Pons (tissue), 1 donor: ENCODE data around the gene PRICKLE3.

Source experiments
- DNase-seq: peaks from one replicate; pipeline ENCODE4 v3.0.0-alpha.2; 2016; ENCODE audit warnings: low spot score

PRICKLE3 gene

DNA sequence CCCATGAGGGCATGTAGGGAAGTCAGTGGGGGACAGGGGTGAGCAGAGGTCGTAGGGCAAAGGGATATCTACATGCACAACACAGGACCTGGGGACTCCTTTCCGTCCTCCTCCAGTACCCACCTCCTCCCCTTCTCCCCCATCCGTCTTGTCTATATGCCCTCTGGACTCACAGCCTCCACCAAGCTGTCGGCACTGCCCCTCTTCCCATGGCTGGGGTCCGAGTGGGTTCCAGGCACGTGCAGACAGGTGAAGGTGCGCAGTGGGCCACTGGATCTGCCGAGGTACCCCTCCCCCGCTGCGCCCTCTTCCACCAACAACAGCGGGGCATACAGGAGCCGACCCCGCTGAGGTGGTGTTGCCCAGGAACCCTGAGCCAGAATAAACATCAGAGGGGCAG lies 19.3 kb upstream of the PRICKLE3 start:
- DNase-seq, result no peak

GRCh38 chrX:49204709-49205108 lies 18.5 kb upstream of the PRICKLE3 start:
- DNase-seq, result no peak

DNA sequence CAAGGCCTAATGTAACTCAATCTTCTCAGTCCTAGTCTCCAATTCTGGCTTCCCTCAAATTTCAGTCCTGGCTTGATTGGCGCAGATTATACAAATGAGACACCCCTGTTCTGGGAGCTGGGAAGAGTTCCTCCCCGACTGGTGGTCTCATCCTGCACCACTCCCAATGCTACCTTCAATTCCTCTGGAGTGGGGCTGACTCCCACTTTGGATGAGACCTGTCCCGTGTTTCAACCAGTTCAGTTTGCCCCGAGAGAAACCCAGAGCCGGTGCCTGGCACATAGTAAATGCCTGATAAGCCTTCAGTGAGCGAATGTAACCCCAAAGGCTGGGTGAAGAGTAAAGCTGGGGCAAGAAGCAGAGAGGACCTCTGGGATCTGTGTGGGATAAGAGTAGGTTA lies 17.8 kb upstream of the PRICKLE3 start:
- no peak for DNase-seq

GRCh38 chrX:49203536-49203935 lies 17.4 kb upstream of the PRICKLE3 start:
- no peak for DNase-seq

- DNase-seq, result no peak
Observed at GRCh38 chrX:49202022-49202421, 15.8 kb upstream of the PRICKLE3 start.

GRCh38 chrX:49199906-49200771 lies 14.0 kb upstream of the PRICKLE3 start, which contains the start of gene SYP:
Gene SYP, minus strand, starts transcription at chrX:49200193. Its CDS starts 7 bp downstream, at chrX:49200186.
- peak; percentile 69 for DNase-seq

GRCh38 chrX:49199315-49199595 lies 13.1 kb upstream of the PRICKLE3 start:
- DNase-seq, result no peak

DNA sequence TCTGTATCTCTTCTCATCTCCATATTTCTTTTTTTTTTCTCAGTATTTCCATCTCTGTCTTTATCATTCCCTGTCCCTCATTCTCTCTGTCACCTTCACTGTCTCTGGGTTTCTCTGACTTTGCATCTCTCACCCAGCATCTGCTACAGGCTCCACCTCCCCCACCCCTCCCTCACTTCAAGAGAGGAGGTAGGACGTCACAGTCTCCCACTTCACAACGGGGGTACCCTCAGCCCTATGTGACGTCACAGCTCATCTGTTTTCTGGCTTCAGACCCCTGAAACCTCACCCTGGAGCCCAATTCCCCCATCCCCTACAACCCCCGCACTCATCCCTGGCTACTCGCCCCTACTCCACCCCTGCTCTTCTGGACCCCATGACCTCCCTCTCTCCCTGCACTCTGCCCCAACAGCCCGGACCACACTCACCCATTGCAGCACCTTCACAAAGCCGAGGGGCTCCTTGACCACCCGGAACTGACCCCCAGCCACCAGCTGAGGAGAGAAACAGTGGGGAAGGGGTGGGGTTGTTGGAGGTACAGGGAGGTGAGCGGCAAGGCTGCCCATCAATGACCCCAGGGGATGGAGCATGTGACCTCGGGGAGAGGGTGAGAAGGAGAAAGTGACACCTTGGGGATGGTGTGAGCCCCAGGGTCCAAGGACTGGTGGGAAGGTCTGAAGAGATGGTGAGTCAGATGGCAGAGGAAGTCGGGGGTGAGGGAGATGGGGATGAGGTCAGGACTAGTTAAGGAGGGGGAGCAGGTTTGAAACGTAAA lies 12.6 kb upstream of the PRICKLE3 start:
- no peak for DNase-seq

DNA sequence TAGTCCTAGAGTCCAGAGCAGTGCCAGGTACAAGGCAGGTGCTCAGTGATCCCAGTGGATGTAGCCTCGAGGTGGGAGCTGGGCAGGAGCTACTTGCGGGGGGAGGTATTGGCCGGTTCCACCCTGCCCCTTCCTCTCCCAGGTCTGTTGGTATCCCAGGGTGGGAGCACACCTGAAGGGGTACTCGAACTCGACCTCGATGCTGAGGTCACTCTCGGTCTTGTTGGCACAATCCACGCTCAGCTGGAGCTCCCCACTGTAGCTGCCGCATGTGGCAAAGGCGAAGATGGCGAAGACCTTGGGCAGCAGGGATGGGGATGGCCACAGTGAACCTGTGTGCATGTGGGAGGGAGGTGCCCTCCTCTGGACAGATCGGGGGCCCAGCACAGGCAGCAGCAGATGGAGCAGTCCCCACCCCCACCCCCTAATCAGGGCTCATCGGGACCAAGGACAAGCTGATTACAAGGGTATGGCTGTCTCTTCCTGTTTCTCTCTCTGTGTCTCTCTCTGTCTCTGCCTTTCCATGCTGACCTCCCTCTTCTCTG lies 11.4 kb upstream of the PRICKLE3 start:
- no peak for DNase-seq

- no peak for DNase-seq
Observed at GRCh38 chrX:49193542-49193964, 7.4 kb upstream of the PRICKLE3 start.

- DNase-seq, result no peak
Observed at GRCh38 chrX:49192722-49193328, 6.7 kb upstream of the PRICKLE3 start.

DNA sequence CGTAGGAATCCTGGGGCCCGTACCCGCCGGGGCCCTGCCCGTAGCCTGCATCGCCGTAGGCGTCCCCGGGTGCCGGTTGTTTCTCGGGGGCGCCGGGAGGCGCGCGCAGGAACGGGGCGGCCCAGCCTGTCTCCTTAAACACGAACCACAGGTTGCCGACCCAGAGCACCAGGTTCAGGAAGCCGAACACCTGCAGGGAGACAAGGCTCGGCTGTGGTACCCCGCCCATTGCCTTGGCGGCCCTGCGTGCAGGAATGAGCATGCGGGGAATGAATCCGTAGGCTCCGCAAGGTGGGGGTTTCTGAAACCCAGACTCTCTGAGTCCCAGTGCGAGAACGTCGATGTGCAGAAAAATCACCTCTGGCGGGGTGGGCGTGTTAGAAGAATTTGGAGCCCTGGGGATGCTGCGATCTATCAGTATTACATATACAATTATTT lies 5.4 kb upstream of the PRICKLE3 start:
- no peak for DNase-seq

- DNase-seq, result peak; percentile 99
Observed at GRCh38 chrX:49190821-49191573, 4.8 kb upstream of the PRICKLE3 start.

DNA sequence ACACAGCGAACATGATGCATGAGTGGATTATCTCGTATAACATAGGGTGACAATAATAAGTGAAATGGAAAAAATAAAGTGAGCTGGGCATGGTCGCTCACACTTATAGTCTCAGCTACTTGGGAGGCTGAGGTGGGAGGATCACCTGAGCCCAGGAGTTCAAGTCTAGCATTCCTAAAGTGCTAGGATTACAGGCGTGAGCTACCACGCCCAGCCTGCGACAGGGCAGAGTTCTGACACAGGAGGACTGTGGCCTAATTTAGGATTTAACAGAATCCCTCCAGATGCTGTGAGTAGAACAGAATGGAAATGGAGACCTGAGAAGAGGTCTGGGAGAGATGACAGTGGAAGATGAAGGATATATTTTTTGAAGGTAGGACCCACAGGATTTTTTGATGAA lies 3.4 kb upstream of the PRICKLE3 start:
- DNase-seq, result no peak

- DNase-seq, result no peak
Observed at GRCh38 chrX:49188468-49189076, 2.4 kb upstream of the PRICKLE3 start.

- DNase-seq, result no peak
Observed at GRCh38 chrX:49187526-49187925, 1.4 kb upstream of the PRICKLE3 start.

GRCh38 chrX:49187028-49187394 lies 838 bp upstream of the PRICKLE3 start:
- no peak for DNase-seq

- no peak for DNase-seq
Observed at GRCh38 chrX:49184294-49185281, 1.6 kb downstream of the PRICKLE3 start.

DNA sequence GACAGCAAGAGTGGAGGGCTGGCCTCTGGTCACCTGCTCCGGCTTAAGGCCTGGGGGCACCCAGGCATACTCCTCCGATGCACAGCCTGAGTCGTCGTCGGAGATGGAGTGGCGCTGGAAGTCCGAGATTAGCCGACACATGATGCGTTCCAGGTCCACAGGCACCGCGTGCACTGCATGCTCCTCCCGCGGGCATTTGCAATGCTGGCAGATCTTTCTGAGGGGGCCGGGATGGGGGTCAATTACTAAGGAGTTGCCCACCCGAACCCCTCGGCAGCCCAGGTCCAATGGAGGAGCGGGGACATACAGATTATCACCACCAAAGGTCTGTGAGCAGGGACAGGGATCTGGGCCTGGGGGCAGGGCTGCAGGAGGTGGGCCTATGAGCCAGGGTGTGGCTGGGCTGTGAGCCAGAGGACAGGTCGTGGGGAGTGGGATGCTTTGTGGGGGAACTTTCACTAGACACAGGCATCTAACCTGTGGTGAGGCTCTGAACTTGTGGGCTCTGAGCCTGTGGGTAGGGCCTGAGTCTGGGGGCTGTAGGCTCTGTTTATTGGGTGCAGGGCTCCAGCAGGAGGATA lies 2.4 kb downstream of the PRICKLE3 start:
- no peak for DNase-seq

GRCh38 chrX:49179358-49179757 lies 6.8 kb downstream of the PRICKLE3 start:
- no peak for DNase-seq
